Prostate gland (tissue), 2 donors: Measurements from ENCODE around the gene NEK9.

Source experiments
- CTCF ChIP-seq, 4 experiments: fragments of 200-600 bp in 2 of 4; fragments of 450-650 bp in 2 of 4; sonication (generic) in 2 of 4; IDR thresholded peaks; 1 replicate in 3 of 4; 2 replicates in 1 of 4; pipeline ENCODE4 v1.5.1; 2016 to 2019; ENCODE audit warnings: antibody characterized with exemption in 4 of 4, mild to moderate bottlenecking in 2 of 4, moderate library complexity in 2 of 4
- POLR2A ChIP-seq: fragments of 450-650 bp; IDR thresholded peaks from one replicate; pipeline ENCODE4 v1.6.1; 2016; ENCODE audit warnings: antibody characterized with exemption, mild to moderate bottlenecking
- POLR2AphosphoS5 ChIP-seq: sonication (generic); formaldehyde crosslinking; IDR thresholded peaks from one replicate; pipeline ENCODE4 v1.6.1; 2017; ENCODE audit warnings: antibody characterized with exemption

DNA sequence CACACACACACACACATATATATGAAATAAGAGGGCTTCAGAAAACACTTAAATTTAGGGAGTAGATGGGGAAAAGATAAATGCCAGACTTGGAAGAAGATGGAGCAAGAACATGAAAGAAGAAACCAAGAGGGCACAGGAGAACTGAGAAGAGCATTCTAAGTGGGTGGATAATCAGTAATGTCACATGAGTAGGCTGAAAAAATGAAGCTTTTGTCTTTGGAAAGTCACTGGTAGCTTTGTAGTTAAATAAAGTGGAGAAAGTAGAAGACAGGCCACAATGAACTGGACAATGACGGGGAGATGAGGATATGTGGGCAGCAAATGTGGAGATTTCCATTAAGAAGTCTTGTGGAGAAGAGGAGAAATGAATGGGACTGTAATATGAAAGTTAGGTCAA is 59.6 kb downstream of the NEK9 start:
- TF ChIP-seq POLR2A (no peak), CTCF (IDR thresholded peaks at IDR 0.05) (no peak), POLR2AphosphoS5 (no peak)
